C1 segment of cervical spinal cord (tissue), 14 donors: Measurements from ENCODE around the gene AFF1.
"Not testable (repeated sequence)": the region's sequence is repeated elsewhere in the genome, so short reads cannot be mapped to it uniquely, and the experiment has no call there.

Source experiments
- DNase-seq, 14 donors: peaks; one replicate each; lab custom pipeline; 2025; lab: John Stamatoyannopoulos, UW

Gene AFF1

DNA sequence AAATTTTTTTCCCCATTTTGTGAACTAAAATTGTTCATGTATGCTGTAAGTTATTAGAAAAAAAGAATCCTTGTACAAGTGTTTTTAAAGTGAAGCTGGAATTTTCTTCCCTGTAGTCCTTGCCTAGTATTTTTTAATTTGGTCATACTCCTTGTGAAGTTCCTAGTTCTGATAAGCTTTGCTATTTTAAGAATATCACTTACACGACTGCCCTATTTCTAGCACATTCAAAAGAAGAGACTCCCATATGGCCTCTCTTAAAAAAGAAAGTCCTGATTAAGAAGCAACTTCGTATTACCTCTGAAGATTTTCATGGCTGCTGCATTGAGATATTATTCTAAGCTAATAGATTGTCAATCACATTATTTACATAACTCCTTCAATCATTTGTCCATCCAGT lies 198.4 kb downstream of the AFF1 start:
- DNase-seq, result no peak

DNA sequence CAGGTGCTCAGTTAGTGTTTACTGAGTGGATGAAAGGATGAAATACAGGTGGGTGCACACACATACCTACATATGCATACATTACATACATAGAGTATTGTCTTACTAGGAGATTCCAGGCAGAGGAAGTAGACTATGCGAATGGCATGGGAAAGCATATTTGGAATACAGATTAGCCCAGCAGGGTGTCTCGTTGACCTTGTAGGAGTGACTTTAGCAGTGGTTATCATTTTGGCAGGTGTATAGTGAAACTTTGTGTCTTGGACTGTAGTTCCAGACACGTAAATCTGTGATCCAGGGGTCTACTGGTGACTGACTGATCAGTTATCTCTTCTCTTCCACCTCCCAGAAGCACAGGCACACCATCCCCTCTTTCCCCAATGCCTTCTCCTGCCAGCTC lies 199.3 kb downstream of the AFF1 start:
- no peak for DNase-seq

GRCh38 chr4:87141428-87141827 lies 206.6 kb downstream of the AFF1 start:
- no peak for DNase-seq

DNA sequence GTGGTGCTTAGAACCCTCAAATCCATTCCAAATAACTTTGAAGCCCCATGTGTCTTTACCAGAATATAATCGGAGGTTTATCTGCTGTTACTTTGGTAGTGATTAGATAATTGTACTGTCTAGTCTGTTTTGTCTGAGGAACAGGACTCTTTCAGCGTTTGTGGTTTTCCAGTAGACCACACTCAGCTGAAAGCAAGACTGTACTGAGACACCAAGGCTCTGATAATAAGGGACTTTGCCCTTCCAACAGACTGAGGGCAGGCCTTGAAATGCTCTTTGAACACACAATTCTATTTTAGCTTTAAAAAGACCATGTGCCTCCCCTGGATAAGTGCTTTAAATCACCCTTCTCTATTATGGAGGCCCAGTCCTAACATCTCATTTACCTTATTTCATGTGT lies 209.5 kb downstream of the AFF1 start:
- no peak for DNase-seq

DNA sequence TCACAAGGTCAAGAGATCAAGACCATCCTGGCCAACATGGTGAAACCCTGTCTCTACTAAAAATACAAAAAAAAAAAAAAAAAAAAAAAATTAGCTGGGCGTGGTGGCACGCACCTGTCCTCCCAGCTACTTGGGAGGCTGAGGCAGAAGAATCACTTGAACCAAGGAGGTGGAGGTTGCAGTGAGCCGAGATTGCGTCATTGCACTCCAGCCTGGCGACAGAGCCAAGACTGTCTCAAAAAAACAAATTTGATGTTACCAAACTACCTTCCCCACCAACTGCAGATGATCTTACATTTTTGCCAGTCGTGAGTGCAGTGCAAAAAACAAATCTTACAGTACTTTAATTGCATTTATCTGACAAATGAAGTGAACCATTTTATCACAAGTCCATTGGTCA lies 211.1 kb downstream of the AFF1 start:
- DNase-seq, result not testable (repeated sequence)

DNA sequence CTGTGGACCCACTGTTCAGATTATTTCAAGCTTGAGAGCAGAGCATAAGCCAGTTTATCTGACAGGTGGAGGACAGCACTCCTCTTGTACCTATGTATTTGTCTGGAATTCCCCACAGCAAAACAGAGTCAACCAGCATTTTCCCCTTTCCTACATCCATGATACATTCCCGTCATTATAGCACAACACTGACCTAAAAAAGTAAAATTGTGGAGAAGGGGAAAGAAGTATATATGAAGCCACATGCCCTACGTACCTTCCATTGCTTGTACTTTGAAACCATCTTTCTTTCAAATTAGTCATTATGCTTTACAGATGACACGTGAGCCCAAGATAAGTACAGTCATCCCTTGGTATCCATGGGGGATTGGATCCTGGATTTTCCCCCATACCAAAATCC lies 212.3 kb downstream of the AFF1 start:
- no peak for DNase-seq

DNA sequence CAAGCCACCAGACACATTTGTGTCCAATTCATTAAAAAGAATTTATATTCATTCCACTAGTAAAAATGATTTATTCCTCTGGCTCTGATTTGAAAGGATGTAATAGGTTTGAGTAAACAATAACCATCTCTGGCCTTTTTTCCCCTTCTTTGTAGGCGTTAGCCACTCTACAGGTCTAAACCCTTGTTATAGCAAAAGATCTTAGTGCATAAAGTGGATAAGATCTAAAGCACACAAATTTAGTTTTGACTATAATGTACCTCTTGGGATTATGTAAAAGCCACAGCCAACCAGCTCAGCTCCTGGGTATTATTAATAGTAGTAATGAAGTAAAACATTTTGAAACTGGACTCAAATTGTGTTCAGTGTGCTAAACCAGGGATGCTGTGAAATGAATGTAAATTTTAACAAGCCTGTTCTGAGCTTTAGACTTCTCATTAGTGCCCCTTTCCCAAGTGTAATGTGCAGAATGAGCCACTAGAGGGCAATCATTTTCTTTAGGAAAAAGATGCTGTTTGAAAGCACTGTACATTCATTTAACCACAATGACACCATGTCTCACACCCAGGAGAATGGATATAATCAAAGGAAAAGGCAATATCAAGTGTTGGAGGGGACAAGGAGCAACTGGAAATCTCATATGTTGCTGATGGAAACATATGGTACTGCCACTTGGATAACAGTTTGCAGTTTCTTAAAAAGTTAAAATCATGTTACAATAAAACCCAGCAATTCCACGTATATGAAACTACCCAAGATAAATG lies 215.9 kb downstream of the AFF1 start:
- DNase-seq, result peak in 7 of 14 donors; percentile 1 to 32 (median 4)

DNA sequence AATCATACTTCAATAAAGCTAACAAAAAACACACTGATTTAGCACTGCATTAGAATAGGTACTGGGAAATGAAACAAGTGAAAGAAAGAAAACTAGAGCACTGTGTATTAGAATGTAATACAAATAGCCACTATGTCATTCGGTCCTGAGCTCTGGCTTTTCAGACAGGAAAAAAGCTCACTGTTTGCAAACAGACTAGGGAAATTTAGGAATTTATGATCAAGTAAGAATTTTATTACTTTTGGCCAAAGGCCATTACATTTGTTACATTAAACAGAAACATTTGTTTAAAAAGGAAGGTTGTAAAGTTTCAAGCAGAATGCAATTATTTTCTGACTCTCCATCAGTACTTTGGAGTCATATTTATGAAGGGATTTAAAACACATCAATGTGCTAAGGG lies 216.9 kb downstream of the AFF1 start:
- no peak for DNase-seq

DNA sequence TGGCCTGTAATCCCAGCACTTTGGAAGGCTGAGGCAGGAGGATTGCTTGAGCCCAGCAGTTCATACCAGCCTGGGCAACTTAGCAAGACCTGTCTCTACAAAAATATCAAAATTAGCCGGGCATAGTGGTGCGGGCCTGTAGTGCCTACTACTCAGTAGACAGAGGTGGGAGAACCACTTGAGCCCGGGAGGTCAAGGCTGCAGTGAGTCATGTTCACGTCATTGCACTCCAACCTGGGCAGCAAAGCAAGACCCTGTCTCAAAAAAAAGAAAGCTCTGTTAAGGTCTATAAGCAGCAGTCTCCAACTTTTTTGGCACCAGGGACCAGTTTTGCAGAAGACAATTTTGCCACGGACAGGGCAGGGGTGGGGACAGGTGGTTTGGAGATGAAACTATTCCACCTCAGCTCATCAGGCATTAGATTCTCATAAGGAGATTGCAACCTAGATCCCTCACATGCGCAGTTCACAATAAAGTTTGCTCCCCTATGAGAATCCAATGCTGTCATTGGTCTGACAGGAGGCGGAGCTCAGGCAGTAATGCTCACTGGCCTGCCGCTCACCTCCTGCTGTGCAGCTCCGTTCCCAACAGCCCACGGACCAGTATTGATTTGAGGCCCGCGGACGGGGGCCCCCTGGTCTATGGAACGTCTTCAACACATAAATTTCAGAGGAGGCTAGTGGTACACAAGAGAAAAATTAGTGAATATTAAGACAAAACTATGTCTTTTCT lies 217.7 kb downstream of the AFF1 start:
- DNase-seq, result no peak

- no peak for DNase-seq
Measured at GRCh38 chr4:87153078-87153870, 218.5 kb downstream of the AFF1 start.

DNA sequence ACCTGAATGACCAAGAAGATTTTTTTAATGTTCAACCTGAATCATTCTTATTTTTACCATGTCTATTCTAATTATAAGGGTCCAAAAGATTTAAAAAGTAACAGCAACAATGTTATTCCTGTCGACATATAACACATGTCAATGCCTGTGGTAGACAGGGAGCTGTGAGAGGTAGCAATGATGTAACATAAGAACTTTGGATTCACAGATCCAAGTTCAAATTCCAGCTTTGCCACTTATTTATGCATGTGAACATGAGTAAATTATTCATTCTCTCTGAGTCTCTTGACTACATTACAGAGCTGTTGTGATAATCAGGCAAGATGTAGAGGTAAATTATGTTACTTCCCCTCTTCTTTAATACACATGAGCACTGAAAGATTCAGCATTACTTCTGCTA lies 231.1 kb downstream of the AFF1 start:
- DNase-seq, result no peak

GRCh38 chr4:87166296-87166854 lies 231.6 kb downstream of the AFF1 start:
- DNase-seq, result no peak

- no peak for DNase-seq
Measured at GRCh38 chr4:87171944-87172343, 237.1 kb downstream of the AFF1 start.

- DNase-seq, result no peak
Measured at GRCh38 chr4:87174672-87175071, 239.9 kb downstream of the AFF1 start.

DNA sequence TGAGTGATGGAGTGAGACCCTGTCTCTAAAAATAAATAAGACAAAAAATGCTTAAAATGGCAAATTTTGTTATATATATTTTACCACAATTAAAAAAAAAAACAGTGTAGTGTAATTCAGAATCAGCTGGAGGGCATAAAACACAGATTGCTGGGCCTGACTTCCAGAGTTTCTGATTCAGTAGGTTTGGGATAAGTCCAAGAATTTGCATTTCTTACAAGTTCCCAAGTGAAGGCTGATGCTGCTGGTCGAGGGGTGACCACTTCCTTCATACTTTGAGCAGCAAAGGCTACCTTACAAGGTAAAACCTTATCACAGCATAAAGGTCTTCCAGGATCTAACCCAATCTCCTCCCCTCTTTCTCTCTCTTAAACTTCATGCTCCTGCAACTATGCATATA lies 244.9 kb downstream of the AFF1 start:
- DNase-seq, result no peak

GRCh38 chr4:87180767-87181166 lies 246.0 kb downstream of the AFF1 start:
- DNase-seq, result no peak

GRCh38 chr4:87185146-87185870 lies 250.5 kb downstream of the AFF1 start:
- DNase-seq, result peak in 1 of 14 donors; percentile 9

GRCh38 chr4:87188048-87188447 lies 253.2 kb downstream of the AFF1 start:
- DNase-seq, result no peak

GRCh38 chr4:87188932-87189331 lies 254.1 kb downstream of the AFF1 start:
- DNase-seq, result no peak
